Measurements from ENCODE around the gene CCDC78.
A peak's percentile ranks its signal among the peaks of the same experiment; 100 is the strongest.

CCDC78 gene

DNA sequence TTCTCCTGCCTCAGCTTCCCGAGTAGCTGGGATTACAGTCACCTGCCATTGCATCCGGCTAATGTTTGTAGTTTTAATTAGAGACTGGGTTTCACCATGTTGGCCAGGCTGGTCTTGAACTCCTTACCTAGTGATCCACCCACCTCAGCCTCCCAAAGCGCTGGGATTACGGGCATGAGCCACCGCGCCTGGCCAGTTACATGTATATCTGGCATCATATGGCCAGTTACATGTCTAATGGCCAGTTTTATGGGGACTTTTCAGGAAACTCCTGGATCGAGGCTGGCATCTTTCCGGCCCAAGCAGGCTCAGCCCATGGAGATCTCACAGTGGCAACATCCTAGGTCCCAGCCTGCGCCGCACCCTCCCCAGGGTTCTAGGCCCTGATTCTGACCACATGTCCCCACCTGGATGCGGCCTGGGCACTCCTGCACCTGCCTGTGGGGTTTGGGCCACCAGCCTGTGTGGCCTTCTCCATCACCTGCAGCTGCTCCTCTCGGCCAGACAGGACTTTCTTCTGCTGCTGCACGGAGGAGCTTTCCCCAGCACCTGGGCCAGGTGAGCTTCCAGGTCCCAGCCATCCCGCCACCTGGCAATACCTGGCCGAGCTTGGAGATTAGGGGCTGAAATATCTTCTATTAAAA, 15.9 kb upstream of the CCDC78 start:
- peaks cover 0 to 9% (median 2%) of the 10 kb centered on the region in 11 experiments; a peak in 13 of 22 replicates for H3K36me3 ChIP-seq
- H3K4me1 ChIP-seq, result peaks cover 28 to 48% (median 40%) of the 10 kb centered on the region in 10 experiments
- no peak for TF ChIP-seq Cebpa-rat (IDR thresholded peaks at IDR 0.05)
- no peak overlapping the region for H3K27ac ChIP-seq
- H3K27me3 ChIP-seq, result no peaks in the 10 kb centered on the region
- H4K20me1 ChIP-seq, result peaks cover 0 to 6% (median 0%) of the 10 kb centered on the region in 11 experiments; a peak in 2 of 22 replicates
- H3K4me2 ChIP-seq, result peak overlapping the region in 4 of 11 experiments; percentile 11 to 40 (median 18); a peak in 5 of 22 replicates
- no peak overlapping the region for H3K9ac ChIP-seq
- no peaks in the 10 kb centered on the region for H3K9me3 ChIP-seq (replicated peaks in 1 of 11)
- H3K4me3 ChIP-seq, result no peak overlapping the region

DNA sequence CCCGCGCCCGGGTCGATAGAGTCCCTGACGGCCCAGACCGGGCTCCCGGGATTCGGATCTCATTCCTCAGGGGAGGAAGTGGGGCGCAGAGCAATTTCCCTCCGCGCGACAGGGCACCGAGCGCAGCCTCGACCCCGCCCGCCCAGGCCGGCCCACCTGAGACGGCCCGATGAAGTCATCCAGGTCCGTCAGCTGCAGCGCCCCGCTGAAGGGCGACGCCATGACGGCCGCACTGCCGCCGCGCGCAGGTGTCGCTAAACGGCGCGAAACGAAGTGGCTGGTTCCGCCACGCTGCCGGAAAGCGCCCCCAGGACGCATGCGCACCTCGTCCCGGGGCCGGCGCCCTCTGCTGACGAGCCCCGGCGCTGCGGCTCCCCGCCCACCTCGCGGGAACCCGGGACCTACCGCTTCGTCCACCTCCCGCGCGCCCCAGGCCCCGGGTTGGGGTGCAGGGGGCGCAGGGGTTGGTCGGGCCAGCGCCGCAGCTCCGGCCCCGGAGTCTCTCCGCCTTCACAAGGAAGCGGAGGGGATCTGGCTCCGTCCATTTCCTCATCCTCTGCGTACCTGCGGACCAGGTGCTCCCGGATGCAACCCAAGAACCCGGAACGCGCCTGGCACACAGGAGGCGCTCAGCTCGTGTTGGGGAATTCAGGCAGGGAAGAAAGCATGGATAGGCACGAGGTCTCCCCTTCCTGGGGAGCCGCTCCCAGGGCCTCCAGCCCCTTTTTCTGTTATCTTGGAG, 14.7 kb upstream of the CCDC78 start, which contains the start of gene CIAO3:
Gene CIAO3, minus strand, starts transcription at position 234 of the 742 bp plus-strand sequence. Its CDS starts 12 bp downstream, at position 222.
- no peak for TF ChIP-seq Cebpa-rat (IDR thresholded peaks at IDR 0.05)
- Histone ChIP-seq H3K4me2 (peak within 1 kb of the TSS; percentile 87 to 100 (median 99)), H4K20me1 (peaks cover 0 to 11% (median 0%) of the 10 kb centered on the region in 11 experiments; a peak in 2 of 22 replicates), H3K27me3 (no peaks in the 10 kb centered on the region), H3K36me3 (peaks cover under 1 to 21% (median 13%) of the 10 kb centered on the region in 11 experiments; a peak in 17 of 22 replicates), H3K4me3 (peak within 1 kb of the TSS; percentile 71 to 98 (median 91)), H3K27ac (peak within 1 kb of the TSS; percentile 40 to 84 (median 74)), H3K4me1 (peaks cover 37 to 60% (median 52%) of the 10 kb centered on the region in 10 experiments), H3K9me3 (replicated peaks in 1 of 11) (no peaks in the 10 kb centered on the region), H3K9ac (peak within 1 kb of the TSS; percentile 81 to 92 (median 87))

DNA sequence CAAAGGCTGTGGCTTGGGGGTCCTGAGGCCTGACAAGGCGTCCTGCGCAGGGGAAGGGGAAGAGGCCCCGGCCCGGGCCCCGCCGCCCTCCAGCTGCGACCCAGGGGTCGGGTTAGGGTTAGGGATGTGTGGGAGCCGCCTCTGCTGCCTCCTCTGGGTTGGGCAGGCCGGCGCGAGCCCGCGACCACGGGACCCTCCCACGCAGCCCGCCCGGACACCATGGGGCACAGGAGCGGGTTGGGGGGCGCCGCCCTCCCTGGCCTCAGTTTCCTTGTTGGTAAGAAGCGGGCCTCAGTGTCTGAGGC, 14.2 kb upstream of the CCDC78 start:
- peaks cover 6 to 26% (median 19%) of the 10 kb centered on the region in 11 experiments; a peak in 19 of 22 replicates for H3K36me3 ChIP-seq
- no peaks in the 10 kb centered on the region for H3K9me3 ChIP-seq (replicated peaks in 1 of 11)
- H3K9ac ChIP-seq, result peak overlapping the region; percentile 81 to 92 (median 87)
- peaks cover 0 to 16% (median 4%) of the 10 kb centered on the region in 11 experiments; a peak in 9 of 22 replicates for H4K20me1 ChIP-seq
- TF ChIP-seq Cebpa-rat (IDR thresholded peaks at IDR 0.05), result no peak
- H3K4me3 ChIP-seq, result peak overlapping the region; percentile 71 to 98 (median 91)
- no peaks in the 10 kb centered on the region for H3K27me3 ChIP-seq
- H3K4me1 ChIP-seq, result peaks cover 37 to 61% (median 57%) of the 10 kb centered on the region in 10 experiments
- peak overlapping the region; percentile 40 to 84 (median 74) for H3K27ac ChIP-seq
- H3K4me2 ChIP-seq, result peak overlapping the region; percentile 86 to 100 (median 99)

DNA sequence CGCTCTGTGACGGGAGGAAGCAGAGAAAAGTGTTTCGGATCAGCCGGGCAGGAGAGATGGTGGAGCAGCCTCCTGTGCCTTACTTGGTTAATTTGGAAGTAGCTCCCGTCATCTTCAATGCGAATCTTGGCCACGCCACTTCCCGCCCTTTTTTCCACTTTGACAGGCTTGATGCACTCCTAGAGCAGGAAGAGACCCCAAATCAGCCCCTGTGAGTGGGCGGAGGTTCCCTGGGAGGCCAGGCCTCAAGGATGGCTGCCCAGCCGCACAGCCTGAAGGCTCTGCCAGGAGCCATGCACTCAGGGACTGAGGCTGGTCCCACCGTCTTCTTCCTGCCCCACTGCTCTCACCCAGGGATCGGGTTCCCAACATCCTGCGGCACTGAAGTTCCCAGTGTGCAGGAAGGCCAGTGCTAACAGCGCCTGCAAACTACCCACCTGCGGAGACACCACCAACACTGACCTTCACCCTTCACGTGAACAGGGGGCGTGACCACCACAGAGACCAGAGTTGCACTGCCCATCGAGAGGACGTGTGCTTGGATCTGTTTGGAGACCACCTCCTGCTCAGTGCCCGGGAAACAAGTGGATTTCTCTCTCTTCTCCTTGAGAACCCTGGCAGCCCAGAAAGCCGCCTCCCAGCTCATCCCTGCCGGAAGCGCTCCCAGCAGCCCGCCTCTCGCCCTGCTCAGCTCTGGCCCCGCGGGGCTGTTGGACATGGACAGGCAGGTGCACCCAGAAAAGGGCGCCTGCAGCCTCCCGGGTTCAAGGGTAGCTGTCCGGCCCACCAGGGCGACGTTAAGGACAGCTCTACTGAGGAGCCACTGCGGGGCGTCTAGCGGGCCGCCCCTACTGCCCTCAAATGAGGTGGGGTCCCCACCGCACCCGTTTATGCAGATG, 13.6 kb upstream of the CCDC78 start:
- Histone ChIP-seq H3K4me3 (peak overlapping the region; percentile 71 to 98 (median 91)), H3K9me3 (replicated peaks in 1 of 11) (no peaks in the 10 kb centered on the region), H3K9ac (peak overlapping the region; percentile 81 to 92 (median 87)), H3K36me3 (peaks cover 12 to 32% (median 24%) of the 10 kb centered on the region in 11 experiments), H3K27ac (peak overlapping the region; percentile 40 to 84 (median 74)), H4K20me1 (peaks cover 2 to 22% (median 9%) of the 10 kb centered on the region in 11 experiments; a peak in 15 of 22 replicates), H3K4me2 (peak overlapping the region; percentile 86 to 100 (median 99)), H3K27me3 (no peaks in the 10 kb centered on the region), H3K4me1 (peaks cover 37 to 67% (median 63%) of the 10 kb centered on the region in 10 experiments)
- no peak for TF ChIP-seq Cebpa-rat (IDR thresholded peaks at IDR 0.05)

DNA sequence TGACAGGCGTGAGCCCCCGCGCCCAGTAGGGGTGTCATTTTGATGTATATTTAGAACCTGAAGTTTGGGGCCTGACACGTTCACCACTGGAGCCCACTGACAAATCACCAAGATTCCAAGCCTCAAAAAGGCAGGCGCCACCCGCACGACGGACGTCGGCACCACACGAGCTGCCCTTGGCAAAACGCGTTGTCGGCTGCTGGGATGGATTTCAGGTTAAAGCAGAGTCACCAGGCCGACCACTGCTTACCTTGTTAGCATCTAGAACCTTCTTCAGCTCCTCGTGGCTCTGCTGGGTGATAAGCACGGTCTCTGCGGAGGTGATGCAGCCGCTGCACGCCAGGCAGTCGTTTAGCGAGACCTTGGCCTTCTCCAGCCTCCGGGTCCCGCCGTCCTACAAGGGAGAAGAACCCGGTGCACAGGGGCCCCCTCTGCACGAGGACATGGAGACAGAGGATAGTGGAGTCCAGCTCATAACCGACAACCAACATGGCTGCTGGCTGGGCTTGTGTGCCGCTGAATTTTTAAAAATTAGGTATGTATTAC, 10.8 kb upstream of the CCDC78 start:
- Histone ChIP-seq H3K36me3 (peaks cover 40 to 60% (median 52%) of the 10 kb centered on the region in 11 experiments), H3K4me2 (peak overlapping the region; percentile 70 to 100 (median 98)), H3K4me1 (peaks cover 37 to 89% (median 79%) of the 10 kb centered on the region in 10 experiments), H3K27me3 (no peaks in the 10 kb centered on the region), H3K9ac (peak overlapping the region in 8 of 11 experiments; percentile 51 to 75 (median 67); a peak in 16 of 22 replicates), H4K20me1 (peaks cover 7 to 49% (median 27%) of the 10 kb centered on the region in 11 experiments; a peak in 16 of 22 replicates), H3K9me3 (replicated peaks in 1 of 11) (no peaks in the 10 kb centered on the region), H3K4me3 (peak overlapping the region in 8 of 10 experiments; percentile 46 to 64 (median 56); a peak in 15 of 20 replicates), H3K27ac (peak overlapping the region in 8 of 11 experiments; percentile 58 to 83 (median 72); a peak in 17 of 22 replicates)
- no peak for TF ChIP-seq Cebpa-rat (IDR thresholded peaks at IDR 0.05)

DNA sequence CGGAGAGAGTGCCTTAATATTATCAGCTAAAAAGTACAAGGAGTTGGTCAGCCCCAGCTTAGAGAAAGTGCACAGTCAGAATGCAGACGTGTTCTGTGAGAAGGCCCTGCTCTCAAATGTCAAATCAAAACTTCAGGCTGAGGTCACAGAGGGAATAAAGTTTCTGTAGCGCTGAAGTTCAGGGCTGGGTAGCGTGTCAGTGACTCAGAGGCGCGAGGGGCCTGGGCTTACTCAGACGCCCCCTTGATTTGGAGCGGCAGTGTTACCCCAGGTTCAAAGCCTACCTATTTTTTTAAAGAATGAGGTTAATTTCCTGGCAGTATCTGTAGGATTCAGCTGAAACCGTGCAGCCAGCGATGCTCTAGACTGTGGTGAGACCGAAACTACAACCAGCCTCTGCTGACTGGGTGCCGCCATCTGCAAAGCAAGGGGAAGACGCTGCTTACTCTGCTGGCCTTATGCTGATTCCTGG, 9.8 kb upstream of the CCDC78 start:
- Histone ChIP-seq H3K9ac (peak overlapping the region in 8 of 11 experiments; percentile 31 to 75 (median 66); a peak in 13 of 22 replicates), H3K4me1 (peaks cover 37 to 94% (median 82%) of the 10 kb centered on the region in 10 experiments), H3K27me3 (no peaks in the 10 kb centered on the region), H3K4me2 (peak overlapping the region; percentile 70 to 100 (median 98); a peak in 20 of 22 replicates), H3K9me3 (replicated peaks in 1 of 11) (no peaks in the 10 kb centered on the region), H3K27ac (peak overlapping the region in 7 of 11 experiments; percentile 13 to 83 (median 70); a peak in 11 of 22 replicates), H3K4me3 (peak overlapping the region in 7 of 10 experiments; percentile 51 to 64 (median 56); a peak in 13 of 20 replicates), H3K36me3 (peaks cover 48 to 70% (median 61%) of the 10 kb centered on the region in 11 experiments), H4K20me1 (peaks cover 7 to 56% (median 34%) of the 10 kb centered on the region in 11 experiments; a peak in 19 of 22 replicates)
- no peak for TF ChIP-seq Cebpa-rat (IDR thresholded peaks at IDR 0.05)

DNA sequence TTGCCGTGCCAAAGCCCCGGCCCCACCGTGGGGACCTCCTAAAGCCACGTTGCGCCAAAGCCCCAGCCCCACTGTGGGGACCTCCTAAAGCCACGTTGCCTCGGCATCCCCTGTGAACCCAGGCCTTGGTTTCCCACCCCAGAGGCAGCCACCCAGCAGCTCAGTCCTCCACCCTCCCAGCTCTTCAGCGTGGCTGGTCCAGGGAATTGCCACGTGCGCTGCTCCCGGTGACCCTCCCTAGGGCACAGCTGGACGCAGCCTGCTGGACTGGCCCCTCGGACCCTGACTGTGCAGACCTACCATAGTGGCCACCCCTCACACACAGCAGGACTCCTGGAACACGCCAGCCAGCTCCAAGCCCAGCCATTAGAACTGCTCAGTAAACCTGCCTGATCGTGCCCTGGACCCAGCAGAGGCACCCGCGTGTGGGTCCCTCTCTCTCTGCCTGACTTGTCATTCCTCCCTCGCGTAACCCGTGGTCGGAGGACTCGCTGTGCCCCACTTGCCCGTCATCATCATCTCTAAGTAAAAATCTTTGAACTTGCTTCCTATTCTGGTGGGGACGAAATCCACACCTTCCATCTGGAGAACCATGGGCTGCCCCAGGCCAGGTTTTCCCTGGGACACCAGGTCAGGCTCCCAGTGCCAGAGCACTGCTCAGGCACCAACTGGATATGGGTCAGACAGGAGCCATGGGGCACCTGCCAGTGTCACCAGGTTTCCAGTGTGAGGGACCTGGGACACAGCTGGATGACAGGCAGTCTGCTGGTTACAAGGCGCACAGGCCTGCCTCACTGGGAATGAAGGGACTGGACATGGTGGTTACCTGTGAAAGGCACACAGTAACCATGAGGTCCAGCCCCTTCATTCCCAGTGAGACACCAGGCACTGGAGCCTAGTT, 9.0 kb upstream of the CCDC78 start:
- Histone ChIP-seq H3K9me3 (replicated peaks in 1 of 11) (no peaks in the 10 kb centered on the region), H3K9ac (peak overlapping the region in 8 of 11 experiments; percentile 2 to 75 (median 65); a peak in 16 of 22 replicates), H4K20me1 (peaks cover 7 to 64% (median 42%) of the 10 kb centered on the region in 11 experiments; a peak in 20 of 22 replicates), H3K27me3 (no peaks in the 10 kb centered on the region), H3K4me2 (peak overlapping the region in 10 of 11 experiments; percentile 88 to 100 (median 98); a peak in 19 of 22 replicates), H3K4me3 (peak overlapping the region in 4 of 10 experiments; percentile 51 to 63 (median 56); a peak in 5 of 20 replicates), H3K36me3 (peaks cover 54 to 78% (median 69%) of the 10 kb centered on the region in 11 experiments), H3K27ac (peak overlapping the region in 6 of 11 experiments; percentile 1 to 81 (median 68); a peak in 5 of 22 replicates), H3K4me1 (peaks cover 37 to 99% (median 81%) of the 10 kb centered on the region in 10 experiments)
- TF ChIP-seq Cebpa-rat (IDR thresholded peaks at IDR 0.05), result no peak
